ENCODE results near the gene CYBC1.

DNA sequence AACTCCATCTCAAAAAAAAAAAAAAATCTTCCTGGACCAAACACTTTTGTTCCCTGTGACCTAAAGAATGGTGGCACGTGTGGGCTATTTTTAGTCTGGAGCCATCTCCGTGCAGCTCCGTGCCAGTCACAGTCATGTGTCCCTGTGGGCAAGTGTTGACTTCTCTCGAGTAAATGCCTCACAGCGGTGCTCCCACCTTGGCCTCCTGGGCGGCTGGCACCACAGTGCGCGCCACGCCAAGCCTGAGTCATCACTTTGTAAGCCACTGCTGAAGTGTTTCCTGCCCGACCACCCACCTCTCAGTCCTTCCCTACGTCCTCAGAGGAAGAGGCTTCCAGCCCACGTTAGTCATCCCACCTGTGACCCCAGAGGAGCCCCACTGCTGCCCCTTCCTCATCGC, 43.3 kb downstream of the CYBC1 start:
- TF ChIP-seq CTCF (conservative IDR thresholded peaks at IDR 0.05; ENCODE audit: low read length) (no peak), EZH2phosphoT487 (IDR thresholded peaks at IDR 0.05; ENCODE audit: borderline replicate concordance) (no peak)
